HL-60/S4 treated with retinoic acid at 250 ng/mL for 4 days and 3 days (cell line): Measurements from ENCODE around the gene MFGE8.
"Not testable (repeated sequence)": the region's sequence is repeated elsewhere in the genome, so short reads cannot be mapped to it uniquely, and the experiment has no call there.

Experiments
- in situ Hi-C: fragments of 300-500 bp; cut with MboI; formaldehyde crosslinking; loops from 2 replicates; pipeline ENCODE4 v1.7.0; 2022; ENCODE audit warnings: low sequenced_read_pairs

Gene MFGE8, protein sequence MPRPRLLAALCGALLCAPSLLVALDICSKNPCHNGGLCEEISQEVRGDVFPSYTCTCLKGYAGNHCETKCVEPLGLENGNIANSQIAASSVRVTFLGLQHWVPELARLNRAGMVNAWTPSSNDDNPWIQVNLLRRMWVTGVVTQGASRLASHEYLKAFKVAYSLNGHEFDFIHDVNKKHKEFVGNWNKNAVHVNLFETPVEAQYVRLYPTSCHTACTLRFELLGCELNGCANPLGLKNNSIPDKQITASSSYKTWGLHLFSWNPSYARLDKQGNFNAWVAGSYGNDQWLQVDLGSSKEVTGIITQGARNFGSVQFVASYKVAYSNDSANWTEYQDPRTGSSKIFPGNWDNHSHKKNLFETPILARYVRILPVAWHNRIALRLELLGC

GRCh38 chr15:88913017-88913849 lies at the start of gene MFGE8:
Gene MFGE8 (minus strand): TSS chr15:88913379. CDS start chr15:88913319, 60 bp downstream.
- in situ Hi-C loops = loop anchor here (25.0 kb wide), 1 partner anchor 274 kb away; no protein-coding TSS in a partner anchor

- in situ Hi-C loops = no loop called here
Measured at GRCh38 chr15:88959445-88959844, 46.3 kb upstream of the MFGE8 start.

- in situ Hi-C loops = no loop called here
Measured at GRCh38 chr15:88956906-88957305, 43.7 kb upstream of the MFGE8 start.

DNA sequence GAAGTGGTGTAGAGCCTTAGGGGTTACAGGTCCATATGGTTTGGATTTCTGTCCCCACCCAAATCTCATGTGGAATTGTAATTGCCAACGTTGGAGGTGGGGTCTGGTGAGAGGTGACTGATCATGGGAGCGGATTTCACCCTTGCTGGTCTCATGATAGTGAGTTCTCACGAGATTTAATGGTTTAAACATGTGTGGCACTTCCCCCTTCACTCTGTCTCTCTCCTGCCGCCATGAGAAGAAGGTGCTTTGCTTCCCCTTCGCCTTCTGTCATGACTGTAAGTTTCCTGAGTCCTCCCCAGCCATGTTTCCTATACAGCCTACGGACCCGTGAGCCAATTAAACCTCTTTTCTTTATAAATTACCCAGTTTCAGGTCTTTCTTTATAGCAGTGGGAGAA lies 43.1 kb upstream of the MFGE8 start:
- in situ Hi-C loops = no loop called here

DNA sequence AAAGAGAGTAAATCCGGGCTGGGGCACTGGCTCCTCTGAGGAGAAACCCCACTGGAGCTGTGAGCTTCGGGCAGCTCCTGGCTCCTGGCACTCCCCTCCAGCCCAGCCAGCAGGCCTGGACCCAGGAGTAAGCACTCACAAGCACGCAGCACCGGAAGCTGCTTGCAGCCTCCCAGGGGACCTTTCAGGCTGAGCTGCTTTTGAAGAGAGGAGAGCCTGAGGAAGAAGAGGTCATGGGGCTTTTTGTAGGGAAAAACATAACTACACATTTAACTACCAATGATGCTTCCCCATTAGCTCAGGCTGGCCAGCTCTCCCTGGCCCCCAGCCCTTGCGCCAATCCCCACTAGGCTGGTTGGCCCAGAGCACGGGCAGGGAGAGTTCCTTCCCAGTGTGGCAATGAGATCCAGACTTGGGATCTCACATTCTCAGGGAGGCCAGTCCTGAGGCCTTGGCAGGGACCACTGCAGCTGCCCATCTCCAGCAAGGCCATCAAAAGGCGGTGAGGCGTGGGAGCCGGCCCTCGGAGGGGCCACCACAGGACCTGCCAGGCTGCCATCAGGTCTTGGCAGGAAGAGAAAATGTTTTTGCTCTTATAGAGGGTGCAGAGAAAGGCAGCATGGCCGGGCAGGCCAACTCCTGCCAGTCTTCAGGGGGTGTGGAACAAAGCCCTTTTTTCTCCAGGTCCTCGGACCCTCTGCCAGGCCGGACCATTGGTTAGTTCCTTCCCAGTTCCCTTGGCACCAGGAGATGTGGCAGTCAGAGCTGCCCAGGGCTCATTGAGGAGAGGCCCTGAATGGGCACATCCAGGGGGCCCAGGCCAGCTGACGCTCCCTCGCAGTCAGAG lies 41.5 kb upstream of the MFGE8 start:
- in situ Hi-C loops = no loop called here

DNA sequence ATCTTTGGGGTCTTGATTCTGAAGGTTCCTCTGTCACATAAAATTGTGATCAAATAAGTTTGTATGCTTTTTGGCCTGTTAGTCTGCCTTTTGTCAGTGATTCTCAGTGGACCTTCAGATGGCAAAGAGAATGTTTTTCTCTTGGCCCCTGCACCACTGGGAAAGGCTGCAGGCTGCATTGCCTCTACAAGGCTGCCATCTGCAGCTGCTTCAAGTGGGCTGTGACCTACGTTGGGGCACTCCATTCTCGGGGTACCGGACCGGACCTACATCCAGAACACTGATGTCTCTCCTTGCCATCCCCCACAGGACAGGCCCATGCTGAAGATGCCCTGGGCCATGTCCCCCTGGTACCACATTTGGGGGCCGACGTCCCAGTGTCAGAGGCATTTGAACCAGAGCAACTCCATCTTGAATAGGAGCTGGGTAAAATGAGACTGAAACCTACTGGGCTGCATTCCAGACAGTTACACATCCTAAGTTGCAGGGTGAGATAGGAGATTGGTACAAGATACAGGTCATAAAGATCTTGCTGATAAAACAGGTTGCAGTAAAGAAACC lies 37.5 kb upstream of the MFGE8 start:
- in situ Hi-C loops = no loop called here

DNA sequence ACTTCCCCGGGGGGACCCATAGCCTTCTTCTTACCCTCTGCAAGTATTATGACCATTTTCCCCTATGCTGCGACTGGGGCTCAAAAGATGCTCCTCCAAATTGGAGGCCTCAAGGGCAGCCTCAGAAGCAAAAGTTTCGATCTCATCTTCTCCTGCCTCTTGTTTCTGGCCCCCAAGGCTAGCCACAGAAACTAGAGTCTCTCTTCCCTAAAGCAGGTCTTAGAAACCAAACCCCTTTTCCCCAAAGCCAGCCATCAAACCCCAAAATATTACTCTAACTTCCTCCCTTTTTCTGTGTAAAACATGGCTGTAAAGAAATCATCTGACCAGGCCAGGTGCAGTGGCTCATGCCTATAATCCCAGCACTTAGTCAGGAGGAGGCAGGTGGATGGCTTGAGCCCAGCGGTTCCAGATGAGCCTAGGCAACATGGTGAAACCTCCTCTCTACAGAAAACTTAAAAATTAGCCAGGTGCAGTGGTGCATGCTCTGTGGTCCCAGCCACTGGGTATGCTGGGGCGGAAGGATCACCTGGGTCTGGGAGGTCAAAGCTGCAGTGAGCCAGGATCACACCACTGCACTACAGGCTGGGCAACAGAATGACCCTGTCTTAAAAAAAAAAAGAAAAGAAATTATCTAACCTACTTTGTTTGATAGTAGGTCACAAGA lies 36.7 kb upstream of the MFGE8 start:
- in situ Hi-C loops = no loop called here

DNA sequence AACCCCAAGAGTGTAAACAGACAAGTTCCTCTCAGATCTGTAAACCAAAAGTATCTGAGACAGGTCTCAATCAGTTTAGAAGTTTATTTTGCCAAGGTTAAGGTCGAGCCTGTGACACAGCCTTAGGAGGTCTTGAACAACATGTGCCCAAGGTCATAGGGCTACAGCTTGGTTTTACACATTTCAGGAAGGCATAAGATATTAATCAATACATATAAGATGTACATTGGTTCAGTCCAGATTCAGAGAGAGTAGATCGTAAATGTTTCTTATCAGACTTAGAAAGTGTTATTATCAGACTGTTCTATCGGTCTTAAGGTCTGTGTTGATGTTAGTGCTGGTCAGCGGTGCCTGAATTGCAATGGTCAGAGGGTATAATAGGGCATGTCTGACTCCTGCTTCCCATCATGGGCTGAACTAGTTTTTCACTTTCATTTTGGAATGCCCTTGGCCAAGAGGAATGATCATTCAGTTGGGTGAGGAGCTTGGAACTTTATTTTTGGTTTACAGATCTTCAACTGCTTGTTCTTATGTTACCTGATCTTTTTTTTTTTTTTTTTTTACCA lies 27.0 kb upstream of the MFGE8 start:
- in situ Hi-C loops = no loop called here

DNA sequence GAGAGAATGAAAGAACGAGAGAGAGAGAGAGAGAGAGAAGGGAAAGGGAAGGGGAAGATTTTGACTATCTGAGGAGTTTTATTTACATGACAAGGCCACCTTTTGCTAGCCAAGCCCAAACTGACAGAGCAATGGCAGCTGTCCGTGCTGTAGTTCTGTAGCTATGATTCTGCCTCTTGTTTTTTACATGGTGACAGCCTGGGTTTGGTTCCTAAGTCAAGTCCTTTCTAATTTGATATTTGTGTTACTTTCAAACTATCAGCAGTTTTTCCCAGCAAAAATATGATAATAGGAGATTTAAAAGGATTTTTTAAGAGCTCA lies 26.3 kb upstream of the MFGE8 start:
- in situ Hi-C loops = no loop called here

DNA sequence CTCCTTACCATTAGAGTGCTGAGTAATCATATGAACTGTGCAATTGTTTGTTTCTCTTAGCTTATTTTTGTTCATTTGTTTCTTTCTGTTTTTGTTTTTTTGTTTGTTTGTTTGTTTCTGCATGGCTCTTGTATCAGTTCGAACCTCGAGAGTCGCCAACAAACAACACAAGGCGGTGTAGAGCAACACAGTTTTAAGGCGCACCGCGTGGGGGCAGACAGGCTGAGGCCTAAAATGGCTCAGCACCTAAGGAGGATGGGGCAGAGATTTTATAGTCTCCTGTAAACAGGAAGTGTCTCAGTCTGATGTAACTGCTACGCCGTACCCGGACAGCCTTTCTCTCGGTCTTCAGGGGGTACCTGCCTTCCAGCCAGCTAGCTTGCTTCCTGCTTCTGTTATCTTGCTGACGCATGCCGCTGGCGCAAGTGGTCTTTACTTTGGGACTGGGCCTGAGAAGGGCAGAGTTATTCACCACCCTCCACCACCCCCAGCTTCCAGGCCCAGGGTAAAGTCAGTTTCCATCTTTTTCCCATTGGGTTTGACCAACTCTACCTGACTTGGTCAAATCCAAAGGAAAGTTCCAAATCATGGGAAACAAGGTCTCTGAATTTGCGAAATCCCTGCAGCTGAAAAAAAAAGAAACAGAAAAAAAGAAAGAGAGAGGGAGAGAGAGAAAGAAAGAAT lies 25.8 kb upstream of the MFGE8 start:
- in situ Hi-C loops = no loop called here

DNA sequence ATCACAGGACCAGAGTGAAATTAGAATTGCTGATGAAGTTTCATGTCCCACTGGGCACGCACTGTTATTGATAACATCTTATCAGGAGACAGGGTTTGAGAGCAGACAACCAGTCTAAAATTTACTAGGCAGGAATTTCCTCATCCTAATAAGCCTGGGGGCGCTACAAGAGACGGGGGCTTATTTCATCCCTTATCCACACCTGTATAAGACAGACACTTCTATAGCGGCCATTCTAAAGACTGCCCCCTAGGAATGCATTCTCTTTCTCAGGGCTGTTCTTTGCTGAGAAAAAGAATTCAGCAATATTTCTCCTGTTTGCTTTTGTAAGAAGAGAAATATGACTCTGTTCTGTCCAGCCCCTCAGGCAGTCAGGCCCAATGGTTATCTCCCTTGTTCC lies 21.3 kb upstream of the MFGE8 start:
- in situ Hi-C loops = not testable (repeated sequence)

GRCh38 chr15:88932875-88933330 lies 19.7 kb upstream of the MFGE8 start:
- in situ Hi-C loops = no loop called here

DNA sequence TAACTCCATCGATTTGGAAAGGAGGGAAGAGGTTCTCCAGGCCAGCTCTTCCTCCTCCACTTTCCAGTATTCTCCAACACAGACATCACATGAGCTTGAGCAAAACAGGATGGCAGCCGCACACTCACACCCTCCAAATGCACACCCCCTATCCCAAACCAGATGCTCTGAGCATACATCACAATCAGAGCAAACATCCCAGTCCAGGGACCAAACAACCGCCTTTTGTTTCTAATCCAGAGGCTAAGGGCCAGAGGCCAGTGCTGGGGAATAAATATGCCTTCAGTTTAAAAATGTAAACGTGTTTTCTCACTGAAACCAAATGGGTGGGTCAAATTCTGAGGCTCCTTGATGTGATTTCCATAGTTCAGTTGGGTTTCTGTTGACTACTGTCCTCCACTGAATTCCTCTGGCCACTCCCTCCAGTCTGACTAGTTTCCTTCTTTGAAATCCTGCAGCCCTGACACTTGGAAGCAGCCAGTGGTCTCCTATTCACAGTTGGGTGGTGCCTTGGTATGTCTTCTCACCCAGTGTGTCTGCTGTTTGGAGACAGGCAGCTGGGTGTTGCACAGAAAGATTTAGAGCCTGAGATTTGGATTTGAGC lies 19.2 kb upstream of the MFGE8 start:
- in situ Hi-C loops = no loop called here

- in situ Hi-C loops = no loop called here
Measured at GRCh38 chr15:88930579-88930978, 17.4 kb upstream of the MFGE8 start.

GRCh38 chr15:88929358-88930098 lies 16.3 kb upstream of the MFGE8 start:
- in situ Hi-C loops = not testable (repeated sequence)

DNA sequence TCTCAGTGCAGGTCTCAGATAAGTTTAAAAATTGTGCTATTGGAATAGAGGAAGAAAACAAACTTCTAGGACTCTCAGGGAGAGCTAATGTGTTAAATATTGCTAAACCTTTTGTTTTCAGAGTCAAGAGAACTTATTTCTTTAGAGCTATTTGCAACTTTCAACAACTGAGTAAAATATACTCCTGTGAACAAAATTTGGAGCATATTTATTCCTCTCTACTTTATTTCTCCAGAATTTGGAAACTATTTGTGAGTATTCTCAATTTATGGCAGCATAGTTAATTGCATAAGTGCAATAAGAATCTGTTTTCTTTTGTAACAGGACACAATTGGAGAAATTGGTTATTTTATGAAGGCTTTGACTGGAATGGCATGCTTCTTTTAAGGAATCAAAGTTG lies 15.0 kb upstream of the MFGE8 start:
- in situ Hi-C loops = not testable (repeated sequence)

GRCh38 chr15:88925648-88926047 lies 12.5 kb upstream of the MFGE8 start:
- in situ Hi-C loops = not testable (repeated sequence)

DNA sequence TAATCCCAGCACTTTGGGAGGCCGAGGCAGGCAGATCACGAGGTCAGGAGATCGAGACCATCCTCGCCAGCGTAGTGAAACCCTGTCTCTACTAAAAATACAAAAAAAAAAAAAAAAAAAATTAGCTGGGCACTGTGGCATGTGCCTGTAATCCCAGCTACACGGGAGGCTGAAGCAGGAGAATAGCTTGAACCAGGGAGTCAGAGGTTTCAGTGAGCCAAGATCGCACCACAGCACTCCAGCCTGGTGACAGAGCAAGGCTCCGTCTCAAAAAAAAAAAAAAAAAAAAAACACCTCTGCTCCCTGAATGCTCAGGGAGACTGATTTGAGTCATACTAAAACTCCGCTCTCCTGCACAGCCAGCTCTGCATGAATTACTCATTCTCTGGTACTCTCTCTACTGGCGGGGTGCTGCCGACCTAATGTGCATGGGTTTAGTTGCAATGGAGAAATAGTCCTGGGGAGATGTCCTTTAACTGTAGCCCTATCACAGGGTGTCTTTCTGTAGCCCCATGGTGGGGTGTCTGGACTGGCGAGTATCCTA lies 7.8 kb upstream of the MFGE8 start:
- in situ Hi-C loops = loop anchor here (25.0 kb wide), 1 partner anchor 266 kb away; no protein-coding TSS in a partner anchor
